ENCODE measurements around the gene SPC25. TPM values are rescaled to one million over a fixed set of nuclear protein-coding genes. Genes with fewer than 3 reads are reported as not detected.

SPC25 gene
- total and polyA plus RNA-seq, 2 donors (not counting 1 experiment from before 2014, with no cell fraction given): 0.12 to 0.64 TPM

DNA sequence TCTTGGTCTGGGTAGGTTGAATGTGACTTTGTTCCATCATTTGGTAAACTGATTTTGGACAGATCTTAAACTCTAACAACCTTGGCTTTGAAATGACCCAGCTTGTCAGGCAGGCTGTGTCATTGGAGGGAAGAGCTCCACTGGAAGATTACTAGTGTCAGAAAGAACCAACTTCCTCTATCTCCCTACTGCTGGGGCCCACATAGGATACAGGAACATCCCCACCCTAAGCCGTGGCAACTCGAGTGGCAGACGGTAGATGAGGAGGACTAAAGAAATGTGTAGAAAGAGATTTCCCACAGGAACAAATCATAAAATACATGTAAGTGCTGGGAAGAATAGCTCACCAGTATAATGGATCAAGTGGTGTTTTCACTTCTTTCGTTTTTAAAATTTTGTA is 6.6 kb upstream of the SPC25 start:
- no peaks in the 10 kb centered on the region for H3K9me3 Mint-ChIP-seq (ENCODE audit: insufficient read depth)
- no peak for TF ChIP-seq CTCF (IDR thresholded peaks at IDR 0.05)
- no peak for TF ChIP-seq EZH2 (IDR thresholded peaks at IDR 0.05; ENCODE audit: borderline replicate concordance, insufficient read depth, low read depth, low read length, poor library complexity, severe bottlenecking)
- no peak overlapping the region for H2AFZ ChIP-seq (ENCODE audit: insufficient read depth, low read depth, low read length, poor library complexity, severe bottlenecking)
- H3K36me3 ChIP-seq (replicated peaks in 1 of 2; ENCODE audit: control extremely low read depth in 1 of 2, control insufficient read depth in 1 of 2, extremely low read depth in 1 of 2, insufficient read depth in 2 of 2, low read length in 1 of 2): no peaks in the 10 kb centered on the region
- no peak overlapping the region for H3K4me3 Mint-ChIP-seq
- WGBS (ENCODE audit: insufficient coverage): no CpG with 5 or more reads among the region's 4 CpGs
- H3K27ac Mint-ChIP-seq: no peak overlapping the region
- ChIA-PET CTCF (no interaction called here), POLR2A (no interaction called here)
- no peaks in the 10 kb centered on the region for H3K9me3 ChIP-seq (ENCODE audit: control extremely low read depth in 1 of 3, control insufficient read depth in 2 of 3, insufficient read depth in 1 of 3, low read length in 2 of 3)
- no peaks in the 10 kb centered on the region for H4K20me1 ChIP-seq (ENCODE audit: control insufficient read depth, insufficient read depth, low read length, poor library complexity, severe bottlenecking)
- intact Hi-C loops (cut with micrococcal nuclease): no loop called here
- DNase-seq: no peak
- no peaks in the 10 kb centered on the region for H3K79me2 ChIP-seq (ENCODE audit: control insufficient read depth, insufficient read depth, low read length)
- no peak overlapping the region for H3K27ac ChIP-seq (ENCODE audit: low read length in 2 of 2)
- no peaks in the 10 kb centered on the region for H3K4me1 Mint-ChIP-seq
- H3K9ac ChIP-seq (ENCODE audit: low read length): no peak overlapping the region
- peaks cover 0 to 7% (median 0%) of the 10 kb centered on the region in 4 experiments for H3K27me3 ChIP-seq (replicated peaks in 1 of 4; ENCODE audit: control extremely low read depth in 1 of 4, control insufficient read depth in 3 of 4, insufficient read depth in 4 of 4, low read length in 3 of 4)
- ATAC-seq (ENCODE audit: low read depth): no peak
- no peak overlapping the region for H3K4me3 ChIP-seq (ENCODE audit: control extremely low read depth in 1 of 5, extremely low read depth in 1 of 5, insufficient read depth in 1 of 5, low read depth in 2 of 5, low read length in 4 of 5)
- H3K4me1 ChIP-seq (ENCODE audit: control insufficient read depth in 2 of 2, insufficient read depth in 2 of 2, low read length in 2 of 2): no peaks in the 10 kb centered on the region
- no peak overlapping the region for H3K4me2 ChIP-seq (replicated peaks; ENCODE audit: low read depth, low read length, poor library complexity, severe bottlenecking)
- H3K27me3 Mint-ChIP-seq: peaks cover 13% of the 10 kb centered on the region

GRCh38 chr2:168895771-168896170 is 5.5 kb upstream of the SPC25 start:
- no peak for DNase-seq
- ChIA-PET CTCF (no interaction called here), POLR2A (no interaction called here)
- no peak for TF ChIP-seq EZH2 (IDR thresholded peaks at IDR 0.05; ENCODE audit: borderline replicate concordance, insufficient read depth, low read depth, low read length, poor library complexity, severe bottlenecking)
- TF ChIP-seq CTCF (IDR thresholded peaks at IDR 0.05): no peak
- no peak overlapping the region for H3K9ac ChIP-seq (ENCODE audit: low read length)
- no peak overlapping the region for H3K4me2 ChIP-seq (replicated peaks; ENCODE audit: low read depth, low read length, poor library complexity, severe bottlenecking)
- no peaks in the 10 kb centered on the region for H3K9me3 Mint-ChIP-seq (ENCODE audit: insufficient read depth)
- no peak overlapping the region for H3K27ac ChIP-seq (ENCODE audit: low read length in 2 of 2)
- no peak overlapping the region for H3K27ac Mint-ChIP-seq
- peaks cover 0 to 7% (median 0%) of the 10 kb centered on the region in 4 experiments for H3K27me3 ChIP-seq (replicated peaks in 1 of 4; ENCODE audit: control extremely low read depth in 1 of 4, control insufficient read depth in 3 of 4, insufficient read depth in 4 of 4, low read length in 3 of 4)
- H3K4me3 ChIP-seq (ENCODE audit: control extremely low read depth in 1 of 5, extremely low read depth in 1 of 5, insufficient read depth in 1 of 5, low read depth in 2 of 5, low read length in 4 of 5): no peak overlapping the region
- no peaks in the 10 kb centered on the region for H3K36me3 ChIP-seq (replicated peaks in 1 of 2; ENCODE audit: control extremely low read depth in 1 of 2, control insufficient read depth in 1 of 2, extremely low read depth in 1 of 2, insufficient read depth in 2 of 2, low read length in 1 of 2)
- H3K9me3 ChIP-seq (ENCODE audit: control extremely low read depth in 1 of 3, control insufficient read depth in 2 of 3, insufficient read depth in 1 of 3, low read length in 2 of 3): no peaks in the 10 kb centered on the region
- H3K4me1 ChIP-seq (ENCODE audit: control insufficient read depth in 2 of 2, insufficient read depth in 2 of 2, low read length in 2 of 2): peaks cover 0 to under 1% of the 10 kb centered on the region in 2 donors
- H3K27me3 Mint-ChIP-seq: peaks cover 13% of the 10 kb centered on the region
- no peak for ATAC-seq (ENCODE audit: low read depth)
- no peak overlapping the region for H3K4me3 Mint-ChIP-seq
- no peaks in the 10 kb centered on the region for H3K79me2 ChIP-seq (ENCODE audit: control insufficient read depth, insufficient read depth, low read length)
- H4K20me1 ChIP-seq (ENCODE audit: control insufficient read depth, insufficient read depth, low read length, poor library complexity, severe bottlenecking): no peaks in the 10 kb centered on the region
- intact Hi-C loops (cut with micrococcal nuclease): no loop called here
- no peak overlapping the region for H2AFZ ChIP-seq (ENCODE audit: insufficient read depth, low read depth, low read length, poor library complexity, severe bottlenecking)
- peaks cover under 1% of the 10 kb centered on the region for H3K4me1 Mint-ChIP-seq
